Ectodermal cell (in vitro differentiated cells): ENCODE results near the gene EMILIN2.
"Not testable (repeated sequence)": the region's sequence is repeated elsewhere in the genome, so short reads cannot be mapped to it uniquely, and the experiment has no call there.

Source experiments
- H3K27ac ChIP-seq: 2 replicates; pipeline ENCODE4 v1.7.0; 2013; ENCODE audit warnings: mild to moderate bottlenecking, low read depth, low read length; ENCODE audit not compliant: insufficient read depth, poor library complexity, severe bottlenecking
- H3K27me3 ChIP-seq: 2 replicates; pipeline ENCODE4 v1.7.0; 2013; ENCODE audit warnings: mild to moderate bottlenecking, low read length; ENCODE audit not compliant: insufficient read depth, control insufficient read depth, poor library complexity, severe bottlenecking
- H3K36me3 ChIP-seq: one replicate; pipeline ENCODE4 v1.7.0; 2013; ENCODE audit warnings: low read length; ENCODE audit not compliant: control insufficient read depth, insufficient read depth
- H3K4me1 ChIP-seq: one replicate; pipeline ENCODE4 v1.7.0; 2013; ENCODE audit warnings: low read length; ENCODE audit not compliant: control insufficient read depth, insufficient read depth
- H3K4me3 ChIP-seq: 2 replicates; pipeline ENCODE4 v1.7.0; 2013; ENCODE audit warnings: low read depth, low read length, control low read depth; ENCODE audit not compliant: insufficient read depth
- H3K9me3 ChIP-seq: 2 replicates; pipeline ENCODE4 v1.7.0; 2013; ENCODE audit warnings: mild to moderate bottlenecking, low read length, moderate library complexity; ENCODE audit not compliant: control insufficient read depth
- WGBS, 2 experiments: methylation state at CpG; one replicate each; pipeline ENCODE4 v1.1.7; 2013; ENCODE audit warnings: missing lambda C conversion rate in 2 of 2; 5-methylcytosine and 5-hydroxymethylcytosine counted together

EMILIN2 gene

DNA sequence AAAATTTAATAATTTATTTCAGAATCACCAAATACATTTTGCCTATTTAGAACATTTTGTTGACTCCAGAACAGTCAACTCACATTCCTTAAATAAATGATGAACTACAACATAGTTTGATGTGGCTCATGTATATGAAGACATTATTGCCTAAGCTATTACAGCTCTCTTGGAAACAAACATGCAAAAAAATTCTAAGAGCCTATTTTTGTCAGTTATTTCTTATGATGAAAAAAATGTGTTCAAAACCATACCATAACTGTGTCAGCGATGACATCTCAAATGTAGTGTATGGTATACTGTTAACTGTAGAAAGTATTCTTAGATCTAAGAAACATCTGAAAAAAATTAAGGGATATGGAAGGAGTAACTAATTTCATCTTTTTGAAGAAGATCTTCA is 6.3 kb upstream of the EMILIN2 start:
- Histone ChIP-seq H3K4me1 (no peaks in the 10 kb centered on the region), H3K36me3 (no peaks in the 10 kb centered on the region), H3K27me3 (peaks cover 19% of the 10 kb centered on the region)

DNA sequence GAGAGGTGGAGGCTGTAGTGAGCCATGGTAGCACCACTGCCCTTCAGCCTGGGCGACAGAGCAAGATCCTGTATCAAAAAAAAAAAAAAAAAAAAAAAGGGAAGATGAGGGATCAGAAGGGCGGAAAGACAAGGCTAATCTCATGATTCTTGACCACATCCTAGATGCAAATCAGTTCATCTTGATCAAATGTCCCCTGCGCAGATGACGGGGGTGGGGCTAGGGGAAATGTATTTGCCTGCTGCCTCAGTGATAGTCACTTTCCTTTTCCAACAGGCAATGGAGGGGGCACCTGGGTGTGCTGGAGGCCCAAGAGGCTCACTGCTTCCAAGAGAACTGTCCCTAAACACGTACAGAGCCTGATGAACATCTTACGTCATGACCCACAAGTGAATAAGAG is 3.7 kb upstream of the EMILIN2 start:
- Histone ChIP-seq H3K27me3 (peaks cover 45% of the 10 kb centered on the region), H3K4me3 (no peak overlapping the region), H3K9me3 (no peaks in the 10 kb centered on the region), H3K36me3 (no peaks in the 10 kb centered on the region), H3K4me1 (peaks cover 3% of the 10 kb centered on the region), H3K27ac (no peak overlapping the region)
- 94 to 95% methylated on average over 6 of the region's 6 CpGs for WGBS, 2 experiments

More for the DNA sequence above, 6.3 kb upstream of the EMILIN2 start:
- Histone ChIP-seq H3K9me3 (no peaks in the 10 kb centered on the region), H3K27ac (no peak overlapping the region), H3K4me3 (no peak overlapping the region)
- 100% methylated on average over 1 of the region's 1 CpG for WGBS, 2 experiments

DNA sequence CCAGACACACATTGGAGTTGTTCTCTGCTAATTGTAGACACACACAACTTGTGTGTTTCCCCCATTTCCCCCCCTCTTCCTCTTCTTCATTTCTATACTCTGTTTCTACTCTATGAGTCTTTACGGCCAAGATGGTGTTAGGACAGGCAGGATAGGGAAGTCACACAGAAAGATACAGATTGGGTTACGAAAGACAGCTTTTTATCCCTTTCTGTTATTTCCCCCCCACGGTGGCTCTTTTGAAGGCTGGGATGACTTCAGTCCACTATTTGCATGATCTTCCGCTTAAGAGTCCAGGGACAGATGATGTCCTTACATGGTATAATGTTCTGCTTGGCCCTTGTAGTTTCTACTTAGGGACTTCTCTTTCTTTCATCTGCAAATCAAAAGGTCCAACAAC is 1.6 kb upstream of the EMILIN2 start:
- Histone ChIP-seq H3K4me3 (no peak overlapping the region), H3K27ac (no peak overlapping the region), H3K27me3 (peaks cover 61% of the 10 kb centered on the region), H3K9me3 (no peaks in the 10 kb centered on the region), H3K4me1 (peaks cover 7% of the 10 kb centered on the region), H3K36me3 (no peaks in the 10 kb centered on the region)
- 68 to 77% methylated on average over 4 of the region's 4 CpGs for WGBS, 2 experiments

DNA sequence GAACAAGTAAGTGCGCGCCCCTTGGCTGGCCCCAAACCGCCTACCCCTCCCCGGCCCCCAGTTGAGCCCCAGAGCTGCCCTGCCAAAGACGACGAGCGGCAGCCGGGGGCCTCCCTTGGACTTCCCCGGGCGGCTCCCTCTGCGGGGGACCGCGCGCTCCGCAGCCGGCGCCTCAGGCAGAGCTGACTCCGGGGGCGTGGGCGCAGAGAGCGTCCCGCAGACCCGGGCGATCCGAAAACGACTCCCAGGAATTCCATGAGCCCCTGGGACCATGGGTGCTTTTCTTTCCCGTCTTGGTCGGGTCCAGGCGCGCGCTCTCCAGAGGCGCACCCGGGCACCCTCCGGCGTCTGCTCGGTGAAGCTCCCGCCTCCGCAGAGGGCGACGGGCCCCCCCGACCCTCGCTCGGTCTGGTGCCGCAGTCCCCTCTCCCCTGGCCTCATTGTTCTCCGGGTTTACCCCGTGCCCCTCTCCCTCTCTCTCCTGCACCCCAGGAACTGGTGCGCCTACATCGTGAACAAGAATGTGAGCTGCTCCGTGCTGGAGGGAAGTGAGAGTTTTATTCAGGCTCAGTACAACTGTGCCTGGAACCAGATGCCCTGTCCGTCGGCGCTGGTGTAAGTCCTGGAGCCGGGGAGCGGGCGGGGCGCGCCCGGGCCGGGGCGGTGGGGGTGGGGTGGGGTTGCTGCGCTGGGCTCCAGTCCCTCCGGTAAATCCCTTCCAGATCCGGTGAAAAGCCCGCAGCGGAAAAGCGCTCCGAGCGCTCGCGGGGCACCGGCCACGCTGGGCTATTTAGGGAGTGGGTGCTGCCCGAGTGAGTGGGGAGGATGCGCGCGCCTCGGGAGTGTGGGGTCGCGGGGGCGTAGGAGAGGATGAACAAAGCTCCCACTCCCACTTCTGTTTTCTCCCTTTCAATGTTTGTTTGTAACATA is 776 bp downstream of the EMILIN2 start:
- H3K27me3 ChIP-seq: peaks cover 61% of the 10 kb centered on the region

DNA sequence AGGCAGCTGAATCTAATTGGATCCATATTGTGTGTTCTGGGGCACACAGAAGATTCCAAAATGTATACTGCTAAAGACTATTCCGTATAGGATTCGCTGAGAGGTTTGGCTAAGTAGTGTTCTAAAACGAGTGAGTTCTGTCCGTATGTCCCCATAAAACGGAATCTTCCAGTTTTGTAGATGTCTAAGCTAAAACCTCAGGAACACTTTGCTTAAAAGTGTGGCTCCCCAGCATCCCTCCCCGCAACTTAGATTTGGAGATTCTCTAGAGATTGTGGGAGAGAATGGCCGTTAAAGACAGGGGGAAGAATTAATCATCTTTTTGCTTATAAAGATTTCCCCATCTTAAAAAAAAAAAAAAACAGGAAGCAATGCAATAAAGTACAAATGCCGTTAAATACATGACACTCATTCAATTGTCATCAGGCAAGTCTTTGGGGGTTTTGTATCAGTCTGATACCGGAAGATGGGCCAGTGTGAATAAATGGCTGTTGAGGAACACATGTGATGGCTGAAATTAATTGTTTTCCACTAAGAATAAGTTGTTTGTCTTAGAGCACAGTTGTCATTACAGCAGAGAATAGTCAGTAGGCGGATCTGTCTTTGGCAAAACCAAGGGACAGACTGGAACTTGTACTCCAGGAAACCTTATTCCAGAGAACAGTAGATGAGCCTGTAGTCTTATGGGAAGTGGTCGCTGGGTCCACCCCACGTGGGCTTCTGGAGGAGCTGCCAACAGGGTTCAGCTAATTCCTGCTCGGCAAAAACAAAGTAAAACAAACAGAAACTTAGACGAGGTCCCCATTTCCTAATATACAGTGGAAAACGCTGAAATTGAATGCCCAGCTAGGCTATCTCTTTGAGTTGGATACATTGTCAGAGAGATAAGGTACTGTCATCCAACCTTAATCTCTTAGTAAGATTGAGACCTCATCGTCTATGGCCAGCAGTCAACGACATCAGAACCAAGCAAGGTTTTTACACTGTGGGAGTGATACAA is 1.7 kb downstream of the EMILIN2 start:
- H3K27ac ChIP-seq: no peak overlapping the region
- H3K36me3 ChIP-seq: no peaks in the 10 kb centered on the region
- peak overlapping the region; percentile 50 for H3K4me3 ChIP-seq
- H3K27me3 ChIP-seq: peaks cover 61% of the 10 kb centered on the region
- no peaks in the 10 kb centered on the region for H3K9me3 ChIP-seq
- WGBS, 2 experiments: 61 to 63% methylated on average over 15 to 17 of the region's 17 CpGs
- peaks cover 7% of the 10 kb centered on the region for H3K4me1 ChIP-seq

More for the DNA sequence above, 776 bp downstream of the EMILIN2 start:
- Histone ChIP-seq H3K4me3 (peak overlapping the region; percentile 50), H3K27ac (no peak overlapping the region), H3K36me3 (no peaks in the 10 kb centered on the region), H3K4me1 (peaks cover 7% of the 10 kb centered on the region), H3K9me3 (no peaks in the 10 kb centered on the region)
- WGBS, 2 experiments: 1% methylated on average over 80 of the region's 80 CpGs

DNA sequence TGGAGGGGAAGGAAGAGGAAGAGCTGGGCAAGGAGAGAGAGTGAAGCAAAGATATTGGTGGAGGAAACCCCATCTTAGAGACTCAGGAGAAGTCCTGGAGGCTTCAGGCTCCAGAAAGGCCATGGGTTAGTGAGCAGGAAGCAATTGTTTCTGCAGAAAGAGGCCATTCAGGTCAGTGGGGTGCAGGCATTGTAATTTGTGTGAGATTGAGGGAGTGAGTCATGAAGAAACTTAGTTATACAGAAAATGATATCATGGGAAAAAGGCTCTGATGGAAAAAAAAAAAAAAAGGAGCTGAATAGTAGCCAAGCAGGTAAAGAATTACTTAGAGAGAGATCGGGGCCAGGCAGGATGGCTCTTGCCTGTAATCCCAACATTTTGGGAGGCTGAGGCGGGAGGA is 4.0 kb downstream of the EMILIN2 start:
- Histone ChIP-seq H3K27me3 (peaks cover 40% of the 10 kb centered on the region), H3K27ac (no peak overlapping the region), H3K9me3 (no peaks in the 10 kb centered on the region), H3K36me3 (no peaks in the 10 kb centered on the region), H3K4me3 (no peak overlapping the region), H3K4me1 (peaks cover 16% of the 10 kb centered on the region)
- 93 to 96% methylated on average over 2 of the region's 2 CpGs for WGBS, 2 experiments

DNA sequence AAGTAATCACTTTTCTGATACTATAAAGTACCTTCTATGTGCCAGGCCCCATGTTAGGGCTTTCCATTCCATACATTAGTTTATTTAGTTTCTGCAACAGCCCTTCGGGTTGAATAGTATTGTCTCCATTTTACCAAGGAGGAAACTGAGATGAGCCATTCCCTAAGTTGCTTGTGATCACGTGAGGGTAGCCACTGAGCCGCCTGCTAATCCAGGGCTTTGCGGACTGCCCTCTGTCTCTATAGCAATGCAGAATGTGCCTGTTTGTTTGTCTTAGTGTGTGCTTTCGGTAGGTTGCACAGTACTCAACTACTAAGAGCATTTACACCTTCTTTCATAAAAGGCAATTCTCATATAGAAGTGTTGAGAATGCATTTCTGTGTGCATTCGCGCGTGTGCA is 5.0 kb downstream of the EMILIN2 start:
- H3K27me3 ChIP-seq: peaks cover 30% of the 10 kb centered on the region
- no peaks in the 10 kb centered on the region for H3K9me3 ChIP-seq
- H3K4me3 ChIP-seq: no peak overlapping the region
- 89 to 92% methylated on average over 7 to 8 of the region's 8 CpGs for WGBS, 2 experiments
- H3K4me1 ChIP-seq: peaks cover 13% of the 10 kb centered on the region
- H3K36me3 ChIP-seq: no peaks in the 10 kb centered on the region
- no peak overlapping the region for H3K27ac ChIP-seq

DNA sequence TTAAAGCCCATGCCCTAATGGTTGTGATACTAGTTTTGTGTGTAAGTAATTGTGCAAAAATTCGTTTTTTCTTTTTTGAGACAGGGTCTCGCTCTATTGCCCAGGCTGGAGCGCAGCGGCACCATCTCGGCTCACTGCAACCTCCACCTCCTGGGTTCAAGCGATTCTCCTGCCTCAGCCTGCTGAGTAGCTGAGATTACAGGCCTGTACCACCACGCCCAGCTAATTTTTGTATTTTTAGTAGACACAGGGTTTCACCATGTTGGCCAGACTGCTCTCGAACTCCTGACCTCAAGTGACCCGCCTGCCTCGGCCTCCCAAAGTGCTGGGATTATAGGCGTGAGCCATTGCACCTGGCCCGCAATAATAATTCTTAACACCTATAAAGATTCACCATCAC is 5.7 kb downstream of the EMILIN2 start:
- not testable (repeated sequence) for H3K27ac ChIP-seq, H3K36me3 ChIP-seq, H3K4me3 ChIP-seq, H3K9me3 ChIP-seq
- peaks cover 23% of the 10 kb centered on the region for H3K27me3 ChIP-seq
- WGBS, 2 experiments: 88 to 95% methylated on average over 12 of the region's 12 CpGs
- H3K4me1 ChIP-seq: peaks cover 13% of the 10 kb centered on the region

DNA sequence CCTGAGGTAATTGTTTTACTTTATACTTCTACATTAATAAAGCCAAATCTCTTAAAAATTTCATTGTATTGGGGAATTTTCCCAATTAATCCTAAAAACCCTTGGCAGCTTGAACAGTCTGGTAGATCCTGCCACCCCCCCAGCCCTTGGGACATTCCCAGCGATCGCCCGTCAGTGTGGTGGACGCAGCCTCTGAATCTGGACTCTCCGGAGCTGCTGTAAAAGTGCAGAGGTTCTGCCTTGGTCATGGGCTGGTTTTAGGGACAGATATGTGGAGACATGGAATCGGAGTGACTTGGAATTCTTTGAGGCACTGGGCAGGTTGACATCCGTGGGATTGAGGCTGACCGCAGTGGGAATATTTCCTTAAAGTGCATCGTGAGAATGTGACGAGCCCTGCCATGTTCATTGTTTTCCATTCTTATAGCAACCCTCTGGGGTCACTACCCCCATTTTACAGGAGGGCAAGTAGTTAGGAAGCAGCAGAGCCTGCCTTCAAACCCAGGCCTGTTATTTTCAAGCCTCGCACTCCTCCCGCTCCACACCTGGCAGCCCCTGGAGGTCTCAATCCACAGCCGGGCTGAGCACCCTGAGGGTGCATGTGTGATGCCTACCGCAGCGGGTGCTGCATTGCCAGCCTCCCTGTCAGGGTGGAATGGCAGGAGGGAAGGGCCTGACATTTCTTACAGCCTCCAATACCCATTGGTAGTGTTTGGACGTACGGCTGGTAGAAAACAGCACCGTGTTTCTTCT is 6.5 kb downstream of the EMILIN2 start:
- Histone ChIP-seq H3K27ac (no peak overlapping the region), H3K27me3 (peaks cover 14% of the 10 kb centered on the region)

More for the DNA sequence above, 6.5 kb downstream of the EMILIN2 start:
- H3K4me1 ChIP-seq: peaks cover 13% of the 10 kb centered on the region
- no peaks in the 10 kb centered on the region for H3K9me3 ChIP-seq
- H3K36me3 ChIP-seq: no peaks in the 10 kb centered on the region
- no peak overlapping the region for H3K4me3 ChIP-seq
- WGBS, 2 experiments: 93% methylated on average over 18 of the region's 18 CpGs
